H9 (cell line): ENCODE results near the gene ADI1. TPM values are rescaled to one million over a fixed set of nuclear protein-coding genes. Genes with fewer than 3 reads are reported as not detected.

ENCODE experiments used
- DNase-seq: peaks from one replicate; pipeline ENCODE4 v3.0.0-alpha.2; 2017
- H2AFZ ChIP-seq: one replicate; pipeline ENCODE4 v1.6.1; 2013; ENCODE audit warnings: mild to moderate bottlenecking, low read length, control low read depth, moderate library complexity
- H2AK5ac ChIP-seq: 2 replicates; pipeline ENCODE4 v1.6.1; 2013; ENCODE audit warnings: low read length, control low read depth, mixed read lengths; ENCODE audit not compliant: insufficient read length
- H2BK120ac ChIP-seq: one replicate; pipeline ENCODE4 v1.6.1; 2013; ENCODE audit warnings: low read depth, mild to moderate bottlenecking, low read length, control low read depth, inconsistent platforms; ENCODE audit not compliant: poor library complexity, severe bottlenecking
- H2BK12ac ChIP-seq: 2 replicates; pipeline ENCODE4 v1.6.1; 2013; ENCODE audit warnings: low read length, control low read depth, mixed read lengths, low read depth; ENCODE audit not compliant: insufficient read length
- H2BK15ac ChIP-seq: 2 replicates; pipeline ENCODE4 v1.6.1; 2013; ENCODE audit warnings: low read depth, low read length, control low read depth
- H2BK20ac ChIP-seq: one replicate; pipeline ENCODE4 v1.6.1; 2013; ENCODE audit warnings: low read depth, mild to moderate bottlenecking, low read length, control low read depth, inconsistent platforms; ENCODE audit not compliant: poor library complexity, severe bottlenecking
- H2BK5ac ChIP-seq: 2 replicates; pipeline ENCODE4 v1.6.1; 2013; ENCODE audit warnings: low read length, control low read depth, mixed read lengths; ENCODE audit not compliant: insufficient read length
- H3K14ac ChIP-seq: 2 replicates; pipeline ENCODE4 v1.6.1; 2013; ENCODE audit warnings: low read length, control low read depth; ENCODE audit not compliant: insufficient read depth
- H3K18ac ChIP-seq: 2 replicates; pipeline ENCODE4 v1.6.1; 2013; ENCODE audit warnings: low read depth, mild to moderate bottlenecking, mixed read lengths, low read length, control low read depth; ENCODE audit not compliant: insufficient read length
- H3K23ac ChIP-seq: 2 replicates; pipeline ENCODE4 v1.6.1; 2013; ENCODE audit warnings: low read length, control low read depth, mixed read lengths, low read depth; ENCODE audit not compliant: insufficient read length
- H3K23me2 ChIP-seq: 2 replicates; pipeline ENCODE4 v1.6.1; 2013; ENCODE audit warnings: low read depth, mild to moderate bottlenecking, mixed read lengths, low read length, control low read depth; ENCODE audit not compliant: insufficient read length, poor library complexity, severe bottlenecking
- H3K27ac ChIP-seq: 2 replicates; pipeline ENCODE4 v1.5.1; 2013; ENCODE audit warnings: low read length, control low read depth, mixed read lengths, low read depth; ENCODE audit not compliant: insufficient read length
- H3K27me3 ChIP-seq: 2 replicates; pipeline ENCODE4 v1.6.1; 2013; ENCODE audit warnings: low read length, control low read depth, inconsistent platforms; ENCODE audit not compliant: insufficient read depth
- H3K4ac ChIP-seq: 2 replicates; pipeline ENCODE4 v1.6.1; 2013; ENCODE audit warnings: low read depth, mild to moderate bottlenecking, control low read depth, inconsistent platforms, low read length, moderate library complexity
- H3K4me1 ChIP-seq: 2 replicates; pipeline ENCODE4 v1.6.1; 2013; ENCODE audit warnings: low read length, control low read depth, inconsistent platforms; ENCODE audit not compliant: insufficient read depth
- H3K4me2 ChIP-seq: 2 replicates; pipeline ENCODE4 v1.6.1; 2013; ENCODE audit warnings: low read length, control low read depth, mixed read lengths; ENCODE audit not compliant: insufficient read length, insufficient read depth
- H3K56ac ChIP-seq: 2 replicates; pipeline ENCODE4 v1.6.1; 2013; ENCODE audit warnings: low read depth, mild to moderate bottlenecking, mixed read lengths, low read length, control low read depth; ENCODE audit not compliant: insufficient read length
- H3K79me1 ChIP-seq: 2 replicates; pipeline ENCODE4 v1.6.1; 2013; ENCODE audit warnings: low read depth, mild to moderate bottlenecking, moderate library complexity, low read length, control low read depth, inconsistent platforms; ENCODE audit not compliant: insufficient read depth, poor library complexity, severe bottlenecking
- H3K79me2 ChIP-seq: 2 replicates; pipeline ENCODE4 v1.6.1; 2013; ENCODE audit warnings: low read length, control low read depth, inconsistent platforms; ENCODE audit not compliant: insufficient read depth
- H3K9ac ChIP-seq: 2 replicates; pipeline ENCODE4 v1.6.1; 2013; ENCODE audit warnings: low read length, control low read depth, mixed read lengths; ENCODE audit not compliant: insufficient read length; ENCODE audit errors: extremely low read depth
- H3K9me3 ChIP-seq: one replicate; pipeline ENCODE4 v1.6.1; 2013; ENCODE audit warnings: low read depth, low read length, inconsistent platforms; ENCODE audit not compliant: control insufficient read depth
- H3T11ph ChIP-seq: one replicate; pipeline ENCODE4 v1.6.1; 2013; ENCODE audit warnings: mild to moderate bottlenecking, low read length, control low read depth, inconsistent platforms
- H4K20me1 ChIP-seq: one replicate; pipeline ENCODE4 v1.6.1; 2013; ENCODE audit not compliant: control insufficient read depth, insufficient read length, insufficient read depth
- H4K5ac ChIP-seq: 2 replicates; pipeline ENCODE4 v1.6.1; 2013; ENCODE audit warnings: low read depth, mild to moderate bottlenecking, mixed read lengths, low read length, control low read depth; ENCODE audit not compliant: insufficient read length
- H4K8ac ChIP-seq: replicated peaks from 2 replicates; pipeline ENCODE4 v1.6.1; 2013; ENCODE audit warnings: low read length, control low read depth, mixed read lengths, low read depth; ENCODE audit not compliant: insufficient read length
- H4K91ac ChIP-seq: 2 replicates; pipeline ENCODE4 v1.6.1; 2013; ENCODE audit warnings: low read depth, mild to moderate bottlenecking, moderate library complexity, mixed read lengths, low read length, control low read depth; ENCODE audit not compliant: insufficient read length
- H3K27ac Mint-ChIP-seq, 3 experiments: 2 replicates in 2 of 3; 3 replicates in 1 of 3; pipeline ENCODE4 v1.8.0; 2020 to 2021; ENCODE audit warnings: mixed read lengths in 3 of 3, mild to moderate bottlenecking in 1 of 3, moderate library complexity in 1 of 3
- H3K27me3 Mint-ChIP-seq: 2 replicates; pipeline ENCODE4 v1.8.0; 2021; ENCODE audit warnings: low read depth, mild to moderate bottlenecking, moderate library complexity, mixed read lengths
- H3K36me3 Mint-ChIP-seq, 3 experiments: 2 replicates in 2 of 3; 3 replicates in 1 of 3; pipeline ENCODE4 v1.8.0; 2020 to 2021; ENCODE audit warnings: low read depth in 3 of 3, mixed read lengths in 3 of 3; ENCODE audit not compliant: insufficient read depth in 1 of 3
- H3K4me1 Mint-ChIP-seq, 2 experiments: 2 replicates each; pipeline ENCODE4 v1.8.0; 2020; ENCODE audit warnings: mixed read lengths in 2 of 2
- H3K4me3 Mint-ChIP-seq, 2 experiments: 2 replicates in 1 of 2; 3 replicates in 1 of 2; pipeline ENCODE4 v1.8.0; 2020 to 2021; ENCODE audit warnings: mild to moderate bottlenecking in 2 of 2, mixed read lengths in 2 of 2, moderate library complexity in 1 of 2
- H3K9me3 Mint-ChIP-seq, 2 experiments: 2 replicates in 1 of 2; 3 replicates in 1 of 2; pipeline ENCODE4 v1.8.0; 2020; ENCODE audit warnings: mild to moderate bottlenecking in 2 of 2, mixed read lengths in 2 of 2, moderate library complexity in 1 of 2
- WGBS: extraction: QIAGEN DNeasy Blood & Tissue Kit; methylation state at CpG from one replicate; pipeline ENCODE4 v1.1.7; 2013; ENCODE audit warnings: missing lambda C conversion rate, low lambda C conversion rate, mixed read lengths; ENCODE audit not compliant: insufficient read length; ENCODE audit errors: extremely low coverage; 5-methylcytosine and 5-hydroxymethylcytosine counted together
- total RNA-seq: library from RNA; stranded (reverse); gene quantifications from 2 replicates; pipeline ENCODE4 v1.2.1, GENCODE V29; 2021
- TF ChIP-seq, protein P1 (sequence below): fragments of 200-600 bp; sonication (generic); conservative IDR thresholded peaks from 3 replicates; pipeline ENCODE4 v1.8.0; 2021; ENCODE audit warnings: antibody characterized with exemption, mild to moderate bottlenecking

ADI1 gene
- total RNA-seq, 1 experiment from 2014 or later = 23.4 TPM

DNA sequence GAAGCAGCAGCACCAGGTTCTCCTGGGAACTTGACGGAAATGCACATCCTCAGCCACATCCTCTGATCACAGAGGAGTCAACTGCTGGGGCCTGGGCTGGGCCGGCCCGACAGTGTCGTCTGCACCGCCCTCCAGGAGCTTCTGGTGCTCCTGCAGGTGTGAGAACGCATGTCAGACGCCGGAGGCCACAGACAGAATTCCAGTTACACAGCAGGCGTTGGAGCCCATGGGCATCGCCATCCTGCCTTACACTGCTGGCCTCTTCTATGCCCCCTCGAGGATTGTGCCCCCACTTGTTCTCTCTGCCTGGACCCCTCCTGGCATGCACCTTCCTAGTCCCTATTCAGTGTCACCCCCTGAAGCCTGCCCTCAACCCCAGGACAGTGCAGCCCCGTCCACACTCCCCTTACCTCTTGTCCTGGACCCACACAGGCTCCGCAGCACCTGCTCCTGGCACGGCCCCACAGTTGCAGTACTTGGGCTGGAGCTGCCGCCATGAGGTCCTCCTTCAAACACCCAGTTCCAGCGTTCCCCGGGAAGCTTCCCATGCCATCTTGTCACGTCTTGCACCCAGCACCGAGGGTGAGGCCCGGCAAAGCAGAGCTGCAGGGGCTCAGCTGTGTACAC is 37.5 kb downstream of the ADI1 start:
- Histone ChIP-seq H3K14ac (no peak overlapping the region; the same call in 1 of the 2 replicates), H3K79me2 (no peaks in the 10 kb centered on the region), H4K8ac (no peak overlapping the region), H2BK20ac (no peak overlapping the region), H3K4ac (no peak overlapping the region), H2BK5ac (no peak overlapping the region), H4K91ac (no peak overlapping the region), H2BK120ac (no peak overlapping the region), H3T11ph (no peak overlapping the region), H3K18ac (no peak overlapping the region), H3K23me2 (no peaks in the 10 kb centered on the region), H3K23ac (no peak overlapping the region), H2BK15ac (no peak overlapping the region), H3K4me2 (no peak overlapping the region), H3K27me3 (no peaks in the 10 kb centered on the region), H2BK12ac (no peak overlapping the region), H3K4me1 (no peaks in the 10 kb centered on the region), H3K79me1 (no peaks in the 10 kb centered on the region), H3K9me3 (no peaks in the 10 kb centered on the region), H2AK5ac (no peak overlapping the region), H4K20me1 (no peaks in the 10 kb centered on the region), H3K9ac (no peak overlapping the region), H4K5ac (no peak overlapping the region), H3K27ac (no peak overlapping the region), H3K56ac (no peak overlapping the region), H2AFZ (no peak overlapping the region)
- TF ChIP-seq, protein P1, sequence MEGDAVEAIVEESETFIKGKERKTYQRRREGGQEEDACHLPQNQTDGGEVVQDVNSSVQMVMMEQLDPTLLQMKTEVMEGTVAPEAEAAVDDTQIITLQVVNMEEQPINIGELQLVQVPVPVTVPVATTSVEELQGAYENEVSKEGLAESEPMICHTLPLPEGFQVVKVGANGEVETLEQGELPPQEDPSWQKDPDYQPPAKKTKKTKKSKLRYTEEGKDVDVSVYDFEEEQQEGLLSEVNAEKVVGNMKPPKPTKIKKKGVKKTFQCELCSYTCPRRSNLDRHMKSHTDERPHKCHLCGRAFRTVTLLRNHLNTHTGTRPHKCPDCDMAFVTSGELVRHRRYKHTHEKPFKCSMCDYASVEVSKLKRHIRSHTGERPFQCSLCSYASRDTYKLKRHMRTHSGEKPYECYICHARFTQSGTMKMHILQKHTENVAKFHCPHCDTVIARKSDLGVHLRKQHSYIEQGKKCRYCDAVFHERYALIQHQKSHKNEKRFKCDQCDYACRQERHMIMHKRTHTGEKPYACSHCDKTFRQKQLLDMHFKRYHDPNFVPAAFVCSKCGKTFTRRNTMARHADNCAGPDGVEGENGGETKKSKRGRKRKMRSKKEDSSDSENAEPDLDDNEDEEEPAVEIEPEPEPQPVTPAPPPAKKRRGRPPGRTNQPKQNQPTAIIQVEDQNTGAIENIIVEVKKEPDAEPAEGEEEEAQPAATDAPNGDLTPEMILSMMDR = no peak
- no CpG with 5 or more reads among the region's 20 CpGs for WGBS
- Mint-ChIP-seq H3K27me3 (peaks cover 1% of the 10 kb centered on the region; the same call in 1 of the 2 replicates), H3K27ac (peak overlapping the region in 1 of 3 experiments; percentile 87; a peak in 1 of 7 replicates), H3K9me3 (peaks cover 0 to 5% of the 10 kb centered on the region in 2 experiments; a peak in 2 of 5 replicates), H3K4me1 (peaks cover 0 to 2% of the 10 kb centered on the region in 2 experiments; a peak in 1 of 4 replicates), H3K4me3 (no peak overlapping the region), H3K36me3 (peaks cover 20 to 44% (median 33%) of the 10 kb centered on the region in 3 experiments)
- DNase-seq = no peak
